Measurements from ENCODE around the gene RALGAPA2.

RALGAPA2 gene

DNA sequence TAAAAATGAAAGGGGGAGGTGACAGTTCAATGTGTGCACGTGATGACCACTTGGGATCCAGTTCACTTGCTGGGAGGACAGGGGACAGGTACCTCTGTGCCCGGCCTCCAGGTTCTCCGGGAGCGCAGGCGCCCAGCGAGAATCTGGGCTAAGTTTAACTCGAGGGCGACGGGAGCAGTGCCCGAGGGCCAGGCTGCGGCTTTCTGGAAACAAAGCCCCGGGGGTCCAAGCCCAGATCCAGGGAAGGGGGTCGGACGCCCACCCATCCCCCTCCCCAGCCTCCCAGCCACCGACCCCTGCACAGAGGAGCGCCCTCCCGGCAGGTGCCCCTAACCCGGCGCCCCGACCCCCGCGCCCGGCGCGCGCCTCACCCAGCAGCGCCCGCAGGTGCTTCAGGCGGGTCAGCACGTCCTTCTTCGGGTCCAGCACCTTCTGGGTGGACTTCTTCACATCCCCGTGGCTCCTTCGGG, 405 bp downstream of the RALGAPA2 start:
- TF ChIP-seq, protein P1, sequence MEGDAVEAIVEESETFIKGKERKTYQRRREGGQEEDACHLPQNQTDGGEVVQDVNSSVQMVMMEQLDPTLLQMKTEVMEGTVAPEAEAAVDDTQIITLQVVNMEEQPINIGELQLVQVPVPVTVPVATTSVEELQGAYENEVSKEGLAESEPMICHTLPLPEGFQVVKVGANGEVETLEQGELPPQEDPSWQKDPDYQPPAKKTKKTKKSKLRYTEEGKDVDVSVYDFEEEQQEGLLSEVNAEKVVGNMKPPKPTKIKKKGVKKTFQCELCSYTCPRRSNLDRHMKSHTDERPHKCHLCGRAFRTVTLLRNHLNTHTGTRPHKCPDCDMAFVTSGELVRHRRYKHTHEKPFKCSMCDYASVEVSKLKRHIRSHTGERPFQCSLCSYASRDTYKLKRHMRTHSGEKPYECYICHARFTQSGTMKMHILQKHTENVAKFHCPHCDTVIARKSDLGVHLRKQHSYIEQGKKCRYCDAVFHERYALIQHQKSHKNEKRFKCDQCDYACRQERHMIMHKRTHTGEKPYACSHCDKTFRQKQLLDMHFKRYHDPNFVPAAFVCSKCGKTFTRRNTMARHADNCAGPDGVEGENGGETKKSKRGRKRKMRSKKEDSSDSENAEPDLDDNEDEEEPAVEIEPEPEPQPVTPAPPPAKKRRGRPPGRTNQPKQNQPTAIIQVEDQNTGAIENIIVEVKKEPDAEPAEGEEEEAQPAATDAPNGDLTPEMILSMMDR (IDR thresholded peaks at IDR 0.05; ENCODE audit: insufficient read depth, low read depth, low read length, missing control alignments), result no peak
- peak overlapping the region; percentile 93 for H3K4me3 ChIP-seq (ENCODE audit: low read depth, low read length)
- no peak for DNase-seq (ENCODE audit: low read depth)

DNA sequence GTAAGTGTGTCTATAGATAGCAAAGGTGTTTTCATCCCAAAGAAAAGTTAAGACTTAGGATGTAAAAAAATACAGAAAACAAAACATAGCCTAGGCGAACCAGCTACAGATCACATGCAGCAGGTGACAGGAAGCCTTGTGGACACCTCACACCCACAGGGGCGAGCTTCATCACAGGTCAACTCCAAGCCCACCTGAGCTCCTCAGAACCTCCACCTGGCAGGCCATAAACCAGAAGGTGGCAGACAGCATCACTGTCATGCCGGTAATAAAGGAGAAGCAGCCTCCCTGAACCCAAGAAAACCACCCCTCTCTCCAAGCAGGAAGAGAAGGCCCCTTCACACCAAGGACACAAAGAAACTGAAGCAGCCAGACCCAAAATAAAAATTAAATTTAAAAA, 1.0 kb downstream of the RALGAPA2 start:
- DNase-seq (ENCODE audit: low read depth), result peak; percentile 41
- peak overlapping the region; percentile 93 for H3K4me3 ChIP-seq (ENCODE audit: low read depth, low read length)
- TF ChIP-seq, protein P1 (IDR thresholded peaks at IDR 0.05; ENCODE audit: insufficient read depth, low read depth, low read length, missing control alignments), result no peak

DNA sequence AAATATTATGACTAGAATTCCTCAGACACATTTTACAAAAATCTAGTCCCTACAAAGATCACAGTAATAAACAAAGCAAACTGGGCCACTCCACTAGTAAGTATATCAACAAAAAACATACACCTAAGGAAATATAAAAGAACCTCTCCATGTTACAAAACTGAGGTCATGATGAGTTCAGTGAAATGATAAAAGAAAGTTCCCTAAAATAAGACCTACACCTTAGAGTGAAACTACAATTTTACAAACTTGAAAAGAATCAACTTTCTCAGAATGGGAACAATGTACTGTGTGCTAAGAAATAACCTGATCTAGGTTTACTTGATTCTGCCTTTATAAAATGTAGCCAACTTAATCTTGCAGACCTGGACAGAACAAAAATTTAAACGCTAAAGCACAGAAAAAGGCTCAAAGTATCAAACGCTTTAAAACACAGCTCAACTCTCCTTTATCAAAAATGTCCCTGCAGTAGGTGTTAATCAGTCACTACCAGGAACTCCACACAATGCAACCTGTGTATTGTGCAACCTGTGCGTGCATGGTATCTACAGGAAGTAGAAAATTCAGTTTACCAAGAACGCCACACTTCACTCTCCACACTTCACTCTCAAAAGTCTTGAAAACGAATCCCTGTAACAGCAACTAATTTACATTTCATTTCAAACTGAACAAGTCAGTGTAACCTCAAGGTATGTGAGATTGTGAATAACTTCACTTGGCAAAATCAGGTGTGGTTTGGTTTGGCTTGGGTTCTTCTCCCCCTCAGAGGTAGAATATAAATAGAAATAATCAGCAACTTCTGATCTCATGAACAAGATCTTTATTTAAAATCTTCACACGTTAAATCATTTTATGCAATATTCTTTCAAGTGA, 1.8 kb downstream of the RALGAPA2 start:
- peak; percentile 64 for DNase-seq (ENCODE audit: low read depth)
- TF ChIP-seq, protein P1 (IDR thresholded peaks at IDR 0.05; ENCODE audit: insufficient read depth, low read depth, low read length, missing control alignments), result no peak
- H3K4me3 ChIP-seq (ENCODE audit: low read depth, low read length), result peak overlapping the region; percentile 93

DNA sequence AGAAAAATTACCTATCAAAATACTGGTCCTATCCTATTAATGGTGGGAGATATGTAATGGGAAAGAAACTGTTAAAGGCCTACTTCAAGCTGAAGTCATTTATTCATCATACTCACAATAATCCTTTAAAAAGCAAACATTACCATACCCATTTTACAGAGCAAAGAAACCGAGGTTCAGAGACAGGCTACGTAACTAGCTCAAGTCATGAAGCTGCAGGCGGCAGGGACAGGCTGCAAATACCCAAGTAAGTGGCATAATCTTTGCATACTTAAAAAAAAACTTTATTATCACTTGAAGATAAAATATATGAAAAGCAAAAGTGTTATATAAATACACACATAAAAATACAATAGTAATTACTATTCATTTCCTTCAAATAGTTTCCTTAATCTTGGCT, 2.6 kb downstream of the RALGAPA2 start:
- DNase-seq (ENCODE audit: low read depth), result no peak
- H3K4me3 ChIP-seq (ENCODE audit: low read depth, low read length), result no peak overlapping the region
- TF ChIP-seq, protein P1 (IDR thresholded peaks at IDR 0.05; ENCODE audit: insufficient read depth, low read depth, low read length, missing control alignments), result no peak

DNA sequence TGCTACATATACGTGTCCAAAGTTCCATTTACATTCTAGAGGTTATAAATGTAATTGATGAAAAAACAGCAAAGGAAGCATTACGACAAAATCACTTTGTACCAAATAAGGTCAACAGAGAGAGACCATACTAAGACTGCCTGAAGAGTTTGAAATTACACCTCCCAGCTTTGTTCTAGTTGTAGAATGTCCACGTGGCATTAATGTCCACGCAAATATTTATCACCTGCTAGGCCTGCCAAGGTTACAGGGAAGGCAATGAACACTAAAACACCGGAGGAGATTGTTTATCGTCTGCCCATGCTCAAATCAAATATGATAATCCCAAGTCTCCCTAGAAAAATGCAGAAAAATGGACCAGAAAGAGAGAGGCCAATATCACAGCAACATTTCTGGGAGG, 6.2 kb downstream of the RALGAPA2 start:
- DNase-seq (ENCODE audit: low read depth), result no peak
- H3K4me3 ChIP-seq (ENCODE audit: low read depth, low read length), result no peak overlapping the region
- TF ChIP-seq, protein P1 (IDR thresholded peaks at IDR 0.05; ENCODE audit: insufficient read depth, low read depth, low read length, missing control alignments), result no peak

DNA sequence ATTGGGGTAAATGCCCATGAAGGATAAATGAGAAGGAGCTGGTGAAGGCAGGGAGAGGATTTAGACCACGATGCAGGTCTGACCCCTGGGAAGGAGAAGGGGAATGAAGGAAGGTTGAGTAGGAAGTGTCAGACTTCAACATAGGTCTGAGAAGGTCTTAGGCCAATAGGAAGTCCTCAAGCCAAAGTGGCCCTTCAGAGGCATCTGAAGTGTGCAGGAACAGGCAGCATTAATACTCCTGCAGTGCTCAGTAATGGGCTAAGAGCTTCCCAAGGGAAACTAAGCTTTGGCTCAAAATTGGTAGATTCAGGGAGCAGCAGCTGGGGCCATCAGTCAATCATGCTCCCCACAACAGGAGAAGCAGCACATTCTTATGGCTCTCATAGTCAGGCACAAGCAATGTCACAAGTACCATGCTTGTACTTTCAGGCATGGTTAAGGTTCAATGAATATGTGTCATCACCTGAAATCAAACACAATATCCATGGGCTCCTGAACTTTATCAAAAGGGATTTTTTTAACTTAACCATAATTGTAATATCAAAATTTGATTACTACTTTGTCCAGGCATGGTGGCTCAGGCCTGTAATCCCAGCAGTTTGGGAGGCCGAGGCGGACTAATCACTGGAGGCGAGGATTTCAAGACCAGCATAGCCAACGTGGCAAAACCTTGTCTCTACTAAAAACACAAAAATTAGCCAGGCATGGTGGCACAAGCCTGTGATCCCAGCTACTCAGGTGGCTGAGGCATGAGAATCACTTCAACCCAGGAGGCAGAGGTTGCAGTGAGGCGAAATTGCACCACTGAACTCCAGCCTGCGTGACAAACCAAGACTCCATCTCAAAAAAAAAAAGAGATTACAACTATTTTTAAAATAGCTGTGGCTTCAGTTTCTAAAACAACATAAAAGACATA, 9.9 kb downstream of the RALGAPA2 start:
- H3K4me3 ChIP-seq (ENCODE audit: low read depth, low read length), result no peak overlapping the region
- DNase-seq (ENCODE audit: low read depth), result no peak
- TF ChIP-seq, protein P1 (IDR thresholded peaks at IDR 0.05; ENCODE audit: insufficient read depth, low read depth, low read length, missing control alignments), result no peak

Data from GM12865 (cell line).